Measurements from ENCODE around the gene CCL3. TPM values are rescaled to one million over a fixed set of nuclear protein-coding genes. Genes with fewer than 3 reads are reported as not detected.

CCL3 gene
- total RNA-seq, 1 donor from 2014 or later = not detected

Other genes with a start within 250 kb of the CCL3 start
- not detected in 2 replicates for gene HEATR9, start 221.3 kb downstream of the CCL3 start, total RNA-seq
- 0.20 and 0.65 TPM in 2 replicates for gene CCL5, start 209.8 kb downstream of the CCL3 start, total RNA-seq
- gene RDM1, start 159.4 kb downstream of the CCL3 start, total RNA-seq = not detected in 2 replicates
- gene LYZL6, start 146.4 kb downstream of the CCL3 start, total RNA-seq = not detected in 2 replicates
- under 0.01 TPM in 1 of 2 replicates, not detected in the other for gene CCL16, start 108.6 kb downstream of the CCL3 start, total RNA-seq
- gene CCL14, start 103.4 kb downstream of the CCL3 start, total RNA-seq = 3.9 and 4.6 TPM in 2 replicates
- not detected in 2 replicates for gene CCL15, start 88.6 kb downstream of the CCL3 start, total RNA-seq
- gene CCL23, start 72.2 kb downstream of the CCL3 start, total RNA-seq = 0.65 and 0.99 TPM in 2 replicates
- gene CCL18, start 25.9 kb downstream of the CCL3 start, total RNA-seq = not detected in 2 replicates
- not detected in 2 replicates for gene CCL4, start 13.7 kb upstream of the CCL3 start, total RNA-seq
- gene TBC1D3B, start 86.5 kb upstream of the CCL3 start, total RNA-seq = 0.44 and 0.99 TPM in 2 replicates
- not detected in 2 replicates for gene CCL3L1, start 106.6 kb upstream of the CCL3 start, total RNA-seq
- not detected in 2 replicates for gene CCL4L2, start 120.9 kb upstream of the CCL3 start, total RNA-seq
- gene TBC1D3I, start 174.4 kb upstream of the CCL3 start, total RNA-seq = under 0.01 and 0.22 TPM in 2 replicates
- gene TBC1D3G, start 233.7 kb upstream of the CCL3 start, total RNA-seq = not detected in 2 replicates